Heart left ventricle (tissue), 13 donors: ENCODE data around the gene XPO6.

Experiments
- CTCF ChIP-seq, 12 donors: fragments of 200-600 bp; sonication (generic) in 4 of 12; IDR thresholded peaks; one replicate each; pipeline versions ENCODE4 v1.5.0 to v1.8.0; 2018 to 2022; ENCODE audit warnings: antibody characterized with exemption in 12 of 12, mild to moderate bottlenecking in 5 of 12
- POLR2A ChIP-seq, 2 donors: fragments of 450-650 bp; IDR thresholded peaks; one replicate each; pipeline ENCODE4 v1.6.1; 2017; ENCODE audit warnings: antibody characterized with exemption in 2 of 2, mild to moderate bottlenecking in 2 of 2, moderate library complexity in 2 of 2
- donor health status: ischemic (EF 13 %, LVEDD 7.1; RV severe dilation, severe dysfunction).
- donor health status: DM: no; HTN: yes; CAD: no.
- donor health status: DM: no; HTN: no; CAD: no.
- donor health status: ischemic (EF 25% LVEDD 6.9; RV normal size, moderate dysfunction).
- donor health status: ischemic (EF 25% LVEDD 5.7; RV mildly dilated, moderate dysfunction).
- donor health status: ischemic (EF 35%, LVEDD 5.7; RV mildly dilated, moderate dysfunction).
- donor health status: nonischemic (EF 11% LVEDD 7.7; RV severe dilation, severe dysfunction).
- donor health status: DM: yes; HTN: yes; CAD: no.
- donor health status: PGD.
- donor health status: ischemic (EF 29% LVEDD 5.4; RV normal size, mild dysfunction).
- donor health status: nonischemic (EF 23%, LVEDD 6.1; RV moderate dilation, normal function).

- no peak for TF ChIP-seq POLR2A (IDR thresholded peaks at IDR 0.05)
- no peak for TF ChIP-seq CTCF (IDR thresholded peaks at IDR 0.05)
Observed at GRCh38 chr16:28183484-28183883, 28.3 kb downstream of the XPO6 start.
